HG03520 (cell line): ENCODE measurements around the gene CPZ.
"Not testable (repeated sequence)": the region's sequence is repeated elsewhere in the genome, so short reads cannot be mapped to it uniquely, and the experiment has no call there.

Experiments used
- ATAC-seq: cut with Tn5 transposase; IDR thresholded peaks from one replicate; pipeline ENCODE4 v1.9.1; 2021; ENCODE audit warnings: mild to moderate bottlenecking, moderate library complexity; ENCODE audit not compliant: unreplicated experiment

The CPZ gene

GRCh38 chr4:8634773-8635172 is 42.2 kb downstream of the CPZ start:
- ATAC-seq = not testable (repeated sequence)

GRCh38 chr4:8635897-8636554 is 43.5 kb downstream of the CPZ start:
- not testable (repeated sequence) for ATAC-seq

GRCh38 chr4:8637456-8637984 is 45.0 kb downstream of the CPZ start:
- ATAC-seq = no peak

GRCh38 chr4:8639021-8639420 is 46.5 kb downstream of the CPZ start:
- no peak for ATAC-seq

GRCh38 chr4:8639777-8640720 is 47.5 kb downstream of the CPZ start:
- no peak for ATAC-seq

GRCh38 chr4:8640816-8641215 is 48.3 kb downstream of the CPZ start:
- no peak for ATAC-seq

- no peak for ATAC-seq
Measured at GRCh38 chr4:8641256-8641655, 48.7 kb downstream of the CPZ start.

GRCh38 chr4:8641931-8642650 is 49.5 kb downstream of the CPZ start:
- no peak for ATAC-seq

GRCh38 chr4:8642651-8643321 is 50.2 kb downstream of the CPZ start:
- no peak for ATAC-seq

- no peak for ATAC-seq
Measured at GRCh38 chr4:8643441-8643840, 50.9 kb downstream of the CPZ start.

- ATAC-seq = no peak
Measured at GRCh38 chr4:8643986-8644385, 51.4 kb downstream of the CPZ start.

- ATAC-seq = no peak
Measured at GRCh38 chr4:8644461-8644891, 51.9 kb downstream of the CPZ start.

- no peak for ATAC-seq
Measured at GRCh38 chr4:8644966-8645752, 52.6 kb downstream of the CPZ start.

GRCh38 chr4:8645753-8646124 is 53.2 kb downstream of the CPZ start:
- no peak for ATAC-seq

GRCh38 chr4:8646296-8647093 is 53.9 kb downstream of the CPZ start:
- no peak for ATAC-seq

- no peak for ATAC-seq
Measured at GRCh38 chr4:8647094-8647570, 54.6 kb downstream of the CPZ start.

- no peak for ATAC-seq
Measured at GRCh38 chr4:8647626-8648025, 55.1 kb downstream of the CPZ start.

- no peak for ATAC-seq
Measured at GRCh38 chr4:8648296-8648695, 55.7 kb downstream of the CPZ start.
